Hematopoietic multipotent progenitor cell treated with erythropoietin and hydrocortisone succinate and interleukin-3 and kit ligand, for 15 days (in vitro differentiated cells): ENCODE measurements around the gene NPTX1.

Source experiments
- DNase-seq: peaks from one replicate; pipeline ENCODE4 v3.0.0-alpha.2; 2015; ENCODE audit warnings: low spot score

NPTX1 gene

GRCh38 chr17:80459234-80459633 lies 17.2 kb downstream of the NPTX1 start:
- DNase-seq: no peak

GRCh38 chr17:80458016-80458415 lies 18.4 kb downstream of the NPTX1 start:
- DNase-seq: no peak

GRCh38 chr17:80457236-80457856 lies 19.1 kb downstream of the NPTX1 start:
- DNase-seq: peak; percentile 25

GRCh38 chr17:80456465-80457235 lies 19.8 kb downstream of the NPTX1 start:
- DNase-seq: peak; percentile 4

GRCh38 chr17:80455784-80456183 lies 20.6 kb downstream of the NPTX1 start:
- peak; percentile 3 for DNase-seq

- no peak for DNase-seq
Observed at GRCh38 chr17:80455336-80455710, 21.1 kb downstream of the NPTX1 start.

- peak; percentile 95 for DNase-seq
Observed at GRCh38 chr17:80454557-80455335, 21.7 kb downstream of the NPTX1 start.

- DNase-seq: no peak
Observed at GRCh38 chr17:80453998-80454556, 22.3 kb downstream of the NPTX1 start.

- DNase-seq: no peak
Observed at GRCh38 chr17:80453126-80453997, 23.0 kb downstream of the NPTX1 start.

GRCh38 chr17:80452173-80452915 lies 24.1 kb downstream of the NPTX1 start:
- no peak for DNase-seq

GRCh38 chr17:80451104-80451775 lies 25.2 kb downstream of the NPTX1 start:
- DNase-seq: no peak

GRCh38 chr17:80449930-80450576 lies 26.4 kb downstream of the NPTX1 start:
- no peak for DNase-seq

- no peak for DNase-seq
Observed at GRCh38 chr17:80449194-80449929, 27.0 kb downstream of the NPTX1 start.

GRCh38 chr17:80447790-80448189 lies 28.6 kb downstream of the NPTX1 start:
- no peak for DNase-seq

- DNase-seq: no peak
Observed at GRCh38 chr17:80446645-80447405, 29.6 kb downstream of the NPTX1 start.

GRCh38 chr17:80445726-80446110 lies 30.7 kb downstream of the NPTX1 start:
- DNase-seq: no peak

GRCh38 chr17:80445007-80445725 lies 31.2 kb downstream of the NPTX1 start:
- DNase-seq: no peak

GRCh38 chr17:80444644-80444979 lies 31.8 kb downstream of the NPTX1 start:
- no peak for DNase-seq
